MM.1S (cell line): Measurements from ENCODE around the gene RPAIN.

Experiments used
- DNase-seq: peaks from one replicate; pipeline ENCODE4 v3.0.0-alpha.2; 2015
- H2AFZ ChIP-seq: fragments of 300-600 bp; sonication (generic); 2 replicates; pipeline ENCODE4 v1.6.0; 2016; ENCODE audit warnings: antibody characterized with exemption, low read length
- H3F3A ChIP-seq: fragments of 300-600 bp; sonication (generic); 2 replicates; pipeline ENCODE4 v1.6.1; 2016; ENCODE audit warnings: mild to moderate bottlenecking, antibody characterized with exemption, low read length, moderate library complexity, mixed read lengths; ENCODE audit not compliant: insufficient read depth
- H3K27ac ChIP-seq: fragments of 300-600 bp; sonication (generic); 2 replicates; pipeline ENCODE4 v1.5.1; 2016; ENCODE audit warnings: mild to moderate bottlenecking, low read length
- H3K27me3 ChIP-seq: fragments of 300-600 bp; sonication (generic); replicated peaks from 2 replicates; pipeline ENCODE4 v1.6.0; 2016; ENCODE audit warnings: low read length; ENCODE audit not compliant: insufficient read depth
- H3K36me3 ChIP-seq: fragments of 300-600 bp; sonication (generic); replicated peaks from 2 replicates; pipeline ENCODE4 v1.6.1; 2016; ENCODE audit warnings: mild to moderate bottlenecking, low read length, mixed read lengths; ENCODE audit not compliant: insufficient read depth
- H3K4me1 ChIP-seq: fragments of 300-600 bp; sonication (generic); 2 replicates; pipeline ENCODE4 v1.6.1; 2016; ENCODE audit warnings: low read length, mixed read lengths
- H3K4me2 ChIP-seq: fragments of 300-600 bp; sonication (generic); 2 replicates; pipeline ENCODE4 v1.6.0; 2016; ENCODE audit warnings: low read depth, low read length
- H3K4me3 ChIP-seq: fragments of 300-600 bp; sonication (generic); 2 replicates; pipeline ENCODE4 v1.5.1; 2016; ENCODE audit warnings: low read length, mixed read lengths
- H3K79me2 ChIP-seq: fragments of 300-600 bp; sonication (generic); 2 replicates; pipeline ENCODE4 v1.6.1; 2016; ENCODE audit warnings: mixed run types, low read length, mixed read lengths
- H3K9ac ChIP-seq: fragments of 300-600 bp; sonication (generic); 2 replicates; pipeline ENCODE4 v1.6.1; 2016; ENCODE audit warnings: low read length, mixed read lengths
- H3K9me2 ChIP-seq: fragments of 300-600 bp; sonication (generic); replicated peaks from 2 replicates; pipeline ENCODE4 v1.6.1; 2016; ENCODE audit warnings: mild to moderate bottlenecking, low read length, mixed read lengths; ENCODE audit not compliant: insufficient read depth
- H3K9me3 ChIP-seq: fragments of 300-600 bp; sonication (generic); replicated peaks from 2 replicates; pipeline ENCODE4 v1.6.1; 2016; ENCODE audit warnings: mild to moderate bottlenecking, low read length, mixed read lengths; ENCODE audit not compliant: insufficient read depth
- H4K20me1 ChIP-seq: fragments of 300-600 bp; sonication (generic); 2 replicates; pipeline ENCODE4 v1.6.1; 2016; ENCODE audit warnings: mild to moderate bottlenecking, low read length, moderate library complexity, mixed read lengths; ENCODE audit not compliant: insufficient read depth
- CTCF ChIP-seq: fragments of 300-600 bp; sonication (generic); IDR thresholded peaks from 2 replicates; pipeline ENCODE4 v1.5.1; 2016; ENCODE audit warnings: antibody characterized with exemption, low read length, mixed read lengths
- EZH2 ChIP-seq: fragments of 300-600 bp; sonication (generic); optimal IDR thresholded peaks from 2 replicates; pipeline ENCODE3; 2017; ENCODE audit warnings: low read depth, mild to moderate bottlenecking, antibody characterized with exemption, low read length, mixed read lengths
- EZH2phosphoT487 ChIP-seq: fragments of 300-600 bp; sonication (generic); IDR thresholded peaks from 2 replicates; pipeline ENCODE4 v1.6.1; 2018; ENCODE audit warnings: antibody characterized with exemption, low read length

Gene RPAIN

GRCh38 chr17:5378566-5379207, 41.3 kb upstream of the RPAIN start:
- Histone ChIP-seq H3K4me1 (peaks cover 9% of the 10 kb centered on the region), H3K9ac (no peak overlapping the region), H3F3A (peaks cover 10% of the 10 kb centered on the region), H3K4me3 (no peak overlapping the region), H3K4me2 (no peak overlapping the region), H3K36me3 (peaks cover 4% of the 10 kb centered on the region), H3K27ac (no peak overlapping the region), H3K79me2 (peaks cover 8% of the 10 kb centered on the region), H3K9me2 (no peaks in the 10 kb centered on the region), H2AFZ (no peak overlapping the region), H3K9me3 (no peaks in the 10 kb centered on the region), H4K20me1 (no peaks in the 10 kb centered on the region), H3K27me3 (no peaks in the 10 kb centered on the region)
- TF ChIP-seq EZH2, result no peak
- TF ChIP-seq EZH2phosphoT487, result no peak
- no peak for TF ChIP-seq CTCF
- DNase-seq, result no peak

- Histone ChIP-seq H3K36me3 (peaks cover 12% of the 10 kb centered on the region), H3K27ac (no peak overlapping the region), H3F3A (0 out of 2 replicates have a peak, but pooled peaks cover 3% of the 10 kb centered on the region)
These were observed 40.5 kb upstream of the RPAIN start for GRCh38 chr17:5379351-5380107.

GRCh38 chr17:5380491-5381135, 39.4 kb upstream of the RPAIN start:
- Histone ChIP-seq H3K4me2 (no peak overlapping the region), H3K9me2 (no peaks in the 10 kb centered on the region), H3K9me3 (no peaks in the 10 kb centered on the region), H4K20me1 (no peaks in the 10 kb centered on the region), H3K27ac (no peak overlapping the region), H3K36me3 (peaks cover 17% of the 10 kb centered on the region), H3K4me3 (no peak overlapping the region), H3K4me1 (no peaks in the 10 kb centered on the region), H2AFZ (no peak overlapping the region), H3F3A (0 out of 2 replicates have a peak, but pooled peaks cover 3% of the 10 kb centered on the region), H3K9ac (no peak overlapping the region), H3K79me2 (peaks cover 3% of the 10 kb centered on the region; the same call in 1 of the 2 replicates), H3K27me3 (no peaks in the 10 kb centered on the region)
- no peak for DNase-seq
- no peak for TF ChIP-seq EZH2
- TF ChIP-seq EZH2phosphoT487, result no peak
- no peak for TF ChIP-seq CTCF

More at GRCh38 chr17:5379351-5380107, 40.5 kb upstream of the RPAIN start:
- peaks cover 3% of the 10 kb centered on the region; the same call in 1 of the 2 replicates for H3K4me1 ChIP-seq
- H3K4me2 ChIP-seq, result no peak overlapping the region
- H3K9me3 ChIP-seq, result no peaks in the 10 kb centered on the region
- H3K9me2 ChIP-seq, result no peaks in the 10 kb centered on the region
- H4K20me1 ChIP-seq, result no peaks in the 10 kb centered on the region
- H3K79me2 ChIP-seq, result peaks cover 8% of the 10 kb centered on the region
- H3K27me3 ChIP-seq, result no peaks in the 10 kb centered on the region
- no peak overlapping the region for H3K4me3 ChIP-seq
- no peak for DNase-seq
- TF ChIP-seq CTCF (no peak), EZH2 (no peak), EZH2phosphoT487 (no peak)
- no peak overlapping the region for H3K9ac ChIP-seq
- no peak overlapping the region for H2AFZ ChIP-seq
